WTC11 (cell line): Measurements from ENCODE around the gene CAMTA1.

Experiments used
- ATF2 ChIP-seq: sonication (generic); formaldehyde crosslinking; IDR thresholded peaks from 2 replicates; pipeline ENCODE4 v1.8.1; 2022; ENCODE audit warnings: low read depth, missing genetic modification reagents, borderline replicate concordance
- ELF4 ChIP-seq: sonication (generic); formaldehyde crosslinking; IDR thresholded peaks from 2 replicates; pipeline ENCODE4 v1.8.1; 2022; ENCODE audit warnings: low read depth, mild to moderate bottlenecking, moderate library complexity, missing genetic modification reagents
- FOXP1 ChIP-seq: sonication (generic); formaldehyde crosslinking; IDR thresholded peaks from 2 replicates; pipeline ENCODE4 v1.8.0; 2022; ENCODE audit warnings: missing genetic modification reagents, mild to moderate bottlenecking, moderate library complexity, borderline replicate concordance
- GTF2I ChIP-seq: fragments of 250-450 bp; sonication (Bioruptor Pico); conservative IDR thresholded peaks from 2 replicates; pipeline ENCODE4 v1.4.0; 2021; ENCODE audit warnings: mild to moderate bottlenecking
- TEAD1 ChIP-seq: sonication (generic); formaldehyde crosslinking; IDR thresholded peaks from 2 replicates; pipeline ENCODE4 v1.8.0; 2022; ENCODE audit warnings: mild to moderate bottlenecking, missing genetic modification reagents
- TEAD4 ChIP-seq: sonication (generic); formaldehyde crosslinking; IDR thresholded peaks from 2 replicates; pipeline ENCODE4 v1.8.0; 2022; ENCODE audit warnings: mild to moderate bottlenecking, missing genetic modification reagents
- ZNF317 ChIP-seq: sonication (generic); formaldehyde crosslinking; IDR thresholded peaks from 2 replicates; pipeline ENCODE4 v1.8.1; 2023; ENCODE audit warnings: low read depth, mild to moderate bottlenecking, moderate library complexity, missing genetic modification reagents, borderline replicate concordance
- TF ChIP-seq, protein P1 (sequence below): sonication (generic); formaldehyde crosslinking; IDR thresholded peaks from 2 replicates; pipeline ENCODE4 v1.8.0; 2022; ENCODE audit warnings: mild to moderate bottlenecking, missing genetic modification reagents
- TF ChIP-seq, protein P2 (sequence below): fragments of 200-600 bp; IDR thresholded peaks from 2 replicates; pipeline ENCODE4 v1.8.0; 2022; ENCODE audit warnings: antibody characterized with exemption
- TF ChIP-seq, protein P3 (sequence below): sonication (generic); formaldehyde crosslinking; conservative IDR thresholded peaks from 2 replicates; pipeline ENCODE4 v1.8.1; 2022; ENCODE audit warnings: mild to moderate bottlenecking, missing genetic modification reagents
- TF ChIP-seq, protein P4 (sequence below): sonication (generic); formaldehyde crosslinking; IDR thresholded peaks from 2 replicates; pipeline ENCODE4 v1.8.0; 2022; ENCODE audit warnings: missing genetic modification reagents

DNA sequence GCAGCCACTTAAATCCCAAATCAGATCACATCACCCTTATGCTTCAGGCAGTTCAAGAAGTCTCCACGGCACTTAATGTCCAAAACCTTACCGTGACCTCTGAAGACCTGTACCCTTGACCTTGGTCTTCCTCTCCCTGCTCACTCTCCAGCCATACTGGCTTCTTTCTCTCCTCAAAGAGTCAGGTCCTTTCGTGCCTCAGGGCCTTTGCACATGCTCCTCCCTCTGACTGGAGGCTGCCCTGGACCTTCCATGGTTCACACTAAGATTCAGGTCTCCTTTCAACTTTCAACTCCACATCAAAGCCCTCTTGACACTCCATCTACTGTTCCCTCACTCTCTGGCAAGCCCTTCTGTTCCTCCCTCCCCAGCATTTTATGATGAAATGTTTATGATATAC is 695.9 kb downstream of the CAMTA1 start:
- TF ChIP-seq ELF4 (CRISPR knock-in tag) (no peak), ZNF317 (no peak), TEAD1 (CRISPR knock-in tag) (no peak), GTF2I (CRISPR knock-in tag) (no peak), FOXP1 (CRISPR knock-in tag) (no peak), TEAD4 (no peak), ATF2 (no peak)
- TF ChIP-seq, protein P1, sequence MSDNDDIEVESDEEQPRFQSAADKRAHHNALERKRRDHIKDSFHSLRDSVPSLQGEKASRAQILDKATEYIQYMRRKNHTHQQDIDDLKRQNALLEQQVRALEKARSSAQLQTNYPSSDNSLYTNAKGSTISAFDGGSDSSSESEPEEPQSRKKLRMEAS = no peak
- TF ChIP-seq, protein P2, sequence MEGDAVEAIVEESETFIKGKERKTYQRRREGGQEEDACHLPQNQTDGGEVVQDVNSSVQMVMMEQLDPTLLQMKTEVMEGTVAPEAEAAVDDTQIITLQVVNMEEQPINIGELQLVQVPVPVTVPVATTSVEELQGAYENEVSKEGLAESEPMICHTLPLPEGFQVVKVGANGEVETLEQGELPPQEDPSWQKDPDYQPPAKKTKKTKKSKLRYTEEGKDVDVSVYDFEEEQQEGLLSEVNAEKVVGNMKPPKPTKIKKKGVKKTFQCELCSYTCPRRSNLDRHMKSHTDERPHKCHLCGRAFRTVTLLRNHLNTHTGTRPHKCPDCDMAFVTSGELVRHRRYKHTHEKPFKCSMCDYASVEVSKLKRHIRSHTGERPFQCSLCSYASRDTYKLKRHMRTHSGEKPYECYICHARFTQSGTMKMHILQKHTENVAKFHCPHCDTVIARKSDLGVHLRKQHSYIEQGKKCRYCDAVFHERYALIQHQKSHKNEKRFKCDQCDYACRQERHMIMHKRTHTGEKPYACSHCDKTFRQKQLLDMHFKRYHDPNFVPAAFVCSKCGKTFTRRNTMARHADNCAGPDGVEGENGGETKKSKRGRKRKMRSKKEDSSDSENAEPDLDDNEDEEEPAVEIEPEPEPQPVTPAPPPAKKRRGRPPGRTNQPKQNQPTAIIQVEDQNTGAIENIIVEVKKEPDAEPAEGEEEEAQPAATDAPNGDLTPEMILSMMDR = no peak
- TF ChIP-seq, protein P3, sequence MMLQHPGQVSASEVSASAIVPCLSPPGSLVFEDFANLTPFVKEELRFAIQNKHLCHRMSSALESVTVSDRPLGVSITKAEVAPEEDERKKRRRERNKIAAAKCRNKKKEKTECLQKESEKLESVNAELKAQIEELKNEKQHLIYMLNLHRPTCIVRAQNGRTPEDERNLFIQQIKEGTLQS (CRISPR knock-in tag) = no peak
- TF ChIP-seq, protein P4, sequence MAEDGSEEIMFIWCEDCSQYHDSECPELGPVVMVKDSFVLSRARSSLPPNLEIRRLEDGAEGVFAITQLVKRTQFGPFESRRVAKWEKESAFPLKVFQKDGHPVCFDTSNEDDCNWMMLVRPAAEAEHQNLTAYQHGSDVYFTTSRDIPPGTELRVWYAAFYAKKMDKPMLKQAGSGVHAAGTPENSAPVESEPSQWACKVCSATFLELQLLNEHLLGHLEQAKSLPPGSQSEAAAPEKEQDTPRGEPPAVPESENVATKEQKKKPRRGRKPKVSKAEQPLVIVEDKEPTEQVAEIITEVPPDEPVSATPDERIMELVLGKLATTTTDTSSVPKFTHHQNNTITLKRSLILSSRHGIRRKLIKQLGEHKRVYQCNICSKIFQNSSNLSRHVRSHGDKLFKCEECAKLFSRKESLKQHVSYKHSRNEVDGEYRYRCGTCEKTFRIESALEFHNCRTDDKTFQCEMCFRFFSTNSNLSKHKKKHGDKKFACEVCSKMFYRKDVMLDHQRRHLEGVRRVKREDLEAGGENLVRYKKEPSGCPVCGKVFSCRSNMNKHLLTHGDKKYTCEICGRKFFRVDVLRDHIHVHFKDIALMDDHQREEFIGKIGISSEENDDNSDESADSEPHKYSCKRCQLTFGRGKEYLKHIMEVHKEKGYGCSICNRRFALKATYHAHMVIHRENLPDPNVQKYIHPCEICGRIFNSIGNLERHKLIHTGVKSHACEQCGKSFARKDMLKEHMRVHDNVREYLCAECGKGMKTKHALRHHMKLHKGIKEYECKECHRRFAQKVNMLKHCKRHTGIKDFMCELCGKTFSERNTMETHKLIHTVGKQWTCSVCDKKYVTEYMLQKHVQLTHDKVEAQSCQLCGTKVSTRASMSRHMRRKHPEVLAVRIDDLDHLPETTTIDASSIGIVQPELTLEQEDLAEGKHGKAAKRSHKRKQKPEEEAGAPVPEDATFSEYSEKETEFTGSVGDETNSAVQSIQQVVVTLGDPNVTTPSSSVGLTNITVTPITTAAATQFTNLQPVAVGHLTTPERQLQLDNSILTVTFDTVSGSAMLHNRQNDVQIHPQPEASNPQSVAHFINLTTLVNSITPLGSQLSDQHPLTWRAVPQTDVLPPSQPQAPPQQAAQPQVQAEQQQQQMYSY (CRISPR knock-in tag) = no peak
